Activated CD4-positive, CD25-positive, alpha-beta regulatory T cell (primary cell): ENCODE measurements around the gene PEAR1.

Source experiments
- DNase-seq, 4 experiments: peaks; one replicate each; lab custom pipeline; 2025; lab: John Stamatoyannopoulos, UW

PEAR1 gene

DNA sequence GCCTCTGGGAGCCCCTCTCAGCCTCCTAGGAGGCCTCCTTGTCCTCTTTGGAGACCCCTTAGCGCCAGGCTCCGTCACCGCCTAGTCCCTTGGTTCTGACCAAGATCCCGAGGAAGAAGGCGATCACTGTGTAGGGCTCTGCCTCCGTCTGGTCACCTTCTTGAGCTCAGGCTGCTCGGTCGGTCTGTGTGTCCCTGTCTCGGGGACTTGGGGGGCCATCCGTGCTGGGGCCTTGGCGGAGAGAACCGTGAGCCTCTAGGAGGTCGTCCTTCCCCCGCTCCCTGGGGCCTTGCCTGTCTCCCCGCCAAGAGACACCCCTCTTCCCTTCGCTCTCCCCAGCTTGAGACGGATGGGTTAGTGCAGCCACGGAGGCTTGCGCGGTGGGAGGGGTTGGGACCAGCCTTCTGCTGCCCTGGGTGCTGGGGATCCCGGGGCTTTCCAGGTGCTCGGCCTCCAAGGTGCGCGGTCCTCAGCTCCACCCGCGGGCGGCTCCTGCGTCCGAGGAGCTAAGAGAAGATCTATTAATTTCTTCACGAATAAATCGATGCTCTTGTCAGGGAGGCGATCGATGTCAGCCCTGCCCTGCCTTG, 33.9 kb upstream of the PEAR1 start:
- no peak for DNase-seq

GRCh38 chr1:156860113-156860627, 33.3 kb upstream of the PEAR1 start:
- DNase-seq: peak in 3 of 4 experiments; percentile 22 to 31 (median 24)

DNA sequence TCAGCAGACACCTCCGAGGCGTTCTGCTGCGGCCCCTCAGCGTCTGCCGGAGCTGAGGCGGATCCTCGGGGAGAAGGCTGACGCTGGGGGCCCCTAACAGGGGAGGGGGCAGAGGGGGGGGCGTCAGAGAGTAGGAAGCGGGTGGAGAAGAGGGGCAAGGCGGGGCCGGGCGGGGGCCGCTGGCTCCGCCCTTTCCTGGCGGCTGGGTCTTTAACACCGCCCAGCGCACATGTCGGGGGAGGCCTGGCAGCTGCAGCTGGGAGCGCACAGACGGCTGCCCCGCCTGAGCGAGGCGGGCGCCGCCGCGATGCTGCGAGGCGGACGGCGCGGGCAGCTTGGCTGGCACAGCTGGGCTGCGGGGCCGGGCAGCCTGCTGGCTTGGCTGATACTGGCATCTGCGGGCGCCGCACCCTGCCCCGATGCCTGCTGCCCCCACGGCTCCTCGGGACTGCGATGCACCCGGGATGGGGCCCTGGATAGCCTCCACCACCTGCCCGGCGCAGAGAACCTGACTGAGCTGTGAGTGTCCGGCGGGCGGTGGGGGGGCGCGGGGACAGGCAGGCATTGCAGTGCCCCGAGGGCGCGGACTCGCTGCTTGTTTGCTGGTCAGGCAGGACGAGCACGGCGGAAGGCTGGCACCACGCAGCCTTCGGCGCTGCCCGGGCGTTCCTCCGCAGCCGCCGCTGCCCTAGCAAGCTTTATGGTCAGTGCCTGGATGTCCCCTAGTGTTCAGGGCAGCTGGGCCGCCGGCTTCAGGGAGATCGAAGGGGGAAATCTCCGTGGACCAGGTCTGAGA, 32.7 kb upstream of the PEAR1 start, which contains the start of gene NTRK1:
NTRK1 (plus strand) TSS at position 238 of the 796 bp plus-strand sequence; CDS start at position 308, 70 bp downstream.
- peak in 3 of 4 experiments; percentile 13 to 28 (median 17) for DNase-seq

GRCh38 chr1:156862584-156862983, 30.9 kb upstream of the PEAR1 start:
- no peak for DNase-seq

DNA sequence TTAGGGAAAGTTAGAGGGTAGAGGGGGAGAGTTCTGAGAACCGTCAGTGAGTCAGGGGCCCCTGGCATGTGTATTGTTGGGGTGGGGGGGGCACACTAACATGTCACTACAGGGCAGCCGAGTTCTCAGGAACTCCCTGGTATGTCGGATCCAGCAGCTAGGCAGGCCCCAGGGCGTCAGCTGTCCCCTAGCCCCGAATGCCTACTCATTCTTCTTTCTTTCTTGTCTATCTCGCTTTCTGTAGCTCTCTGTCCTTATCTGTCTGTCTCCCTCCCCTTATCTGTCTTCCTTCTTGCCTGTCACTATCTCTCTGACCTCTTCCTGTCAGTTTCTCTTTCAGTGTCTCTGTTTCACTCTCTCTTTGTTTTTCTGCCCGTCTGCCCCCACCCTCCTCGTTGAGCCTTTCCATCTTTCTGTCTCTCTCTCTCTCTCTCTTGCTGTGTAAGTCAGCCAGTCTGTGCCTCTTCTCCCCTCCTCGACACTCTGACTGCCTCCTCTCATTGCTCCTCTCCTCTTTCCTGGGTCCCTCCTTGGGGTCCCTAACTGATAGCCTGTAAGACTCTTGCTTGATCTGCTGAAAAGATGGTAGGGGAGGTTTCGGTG, 30.4 kb upstream of the PEAR1 start:
- no peak for DNase-seq

GRCh38 chr1:156863631-156864030, 29.9 kb upstream of the PEAR1 start:
- no peak for DNase-seq

DNA sequence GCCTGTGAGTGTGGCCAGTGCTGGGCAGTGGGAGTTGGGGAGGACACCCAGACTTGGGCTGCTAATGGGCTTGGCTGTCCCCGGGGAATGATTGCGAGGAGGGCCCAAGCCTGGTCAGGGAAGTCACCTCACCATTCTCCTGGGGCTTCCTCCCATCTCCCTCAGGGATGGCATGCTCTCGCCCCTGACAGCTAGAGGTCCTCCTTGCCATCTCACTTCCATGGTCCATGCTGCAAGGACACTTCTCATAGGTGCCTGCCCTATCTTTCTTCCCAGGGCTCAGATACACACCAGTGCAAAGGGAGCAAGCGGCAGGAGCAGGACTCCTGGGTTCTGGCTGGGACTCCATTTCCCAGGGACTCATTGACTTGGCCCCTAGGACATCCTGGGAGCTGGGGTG, 28.7 kb upstream of the PEAR1 start:
- DNase-seq: no peak

DNA sequence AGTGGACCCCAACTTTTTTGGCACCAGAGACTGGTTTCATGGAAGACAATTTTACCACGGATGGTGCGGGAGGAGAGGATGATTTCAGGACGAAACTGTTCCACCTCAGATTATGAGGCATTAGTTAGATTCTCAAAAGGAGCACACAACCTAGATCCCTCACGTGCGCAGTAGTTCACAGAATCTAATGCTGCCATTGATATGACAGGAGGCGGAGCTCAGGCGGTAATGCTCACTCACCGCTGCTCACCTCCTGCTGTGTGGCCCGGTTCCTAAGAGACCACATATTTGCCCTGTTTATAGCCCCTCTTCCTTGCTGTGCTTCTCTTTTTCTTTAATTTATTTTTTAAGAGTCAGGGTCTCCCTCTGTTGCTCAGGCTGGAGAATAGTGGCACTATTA, 28.3 kb upstream of the PEAR1 start:
- DNase-seq: no peak

- no peak for DNase-seq
Measured at GRCh38 chr1:156865865-156866248, 27.7 kb upstream of the PEAR1 start.

DNA sequence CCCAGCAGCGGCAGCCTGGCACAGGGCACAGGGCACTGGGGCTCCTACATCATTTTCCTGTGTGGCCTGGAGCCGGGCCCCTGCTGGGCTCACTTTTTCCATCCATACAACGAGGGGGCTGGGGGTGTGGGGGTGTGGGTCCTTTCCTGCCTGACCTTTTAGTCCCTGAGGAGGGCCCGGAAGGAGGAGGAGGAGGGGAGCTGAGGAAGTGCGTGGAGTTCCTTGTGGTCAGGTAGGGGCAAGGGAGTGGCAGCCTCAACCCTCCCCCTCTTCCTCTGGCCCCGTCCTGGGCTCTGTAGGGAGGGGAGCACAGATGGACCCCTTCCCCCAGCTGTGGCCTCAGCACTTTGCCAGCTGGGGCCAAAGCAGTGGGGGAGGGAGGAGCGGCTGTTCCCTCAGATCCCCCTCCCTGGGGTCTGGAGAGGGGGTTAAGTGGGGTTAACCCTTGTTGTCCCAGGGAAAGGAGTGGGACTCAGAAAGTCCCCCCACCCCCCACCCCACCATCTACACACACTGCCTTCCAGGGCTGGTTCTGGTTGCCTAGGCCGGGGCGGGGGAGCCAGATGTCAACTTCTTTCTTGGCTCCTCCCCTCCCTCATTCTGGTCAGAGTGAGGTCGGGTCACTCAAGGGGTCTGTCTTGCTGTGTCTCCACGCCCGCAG, 27.1 kb upstream of the PEAR1 start:
- DNase-seq: no peak

- DNase-seq: no peak
Measured at GRCh38 chr1:156868341-156868740, 25.2 kb upstream of the PEAR1 start.

GRCh38 chr1:156869455-156869854, 24.1 kb upstream of the PEAR1 start:
- no peak for DNase-seq

GRCh38 chr1:156873659-156874058, 19.9 kb upstream of the PEAR1 start:
- DNase-seq: no peak

DNA sequence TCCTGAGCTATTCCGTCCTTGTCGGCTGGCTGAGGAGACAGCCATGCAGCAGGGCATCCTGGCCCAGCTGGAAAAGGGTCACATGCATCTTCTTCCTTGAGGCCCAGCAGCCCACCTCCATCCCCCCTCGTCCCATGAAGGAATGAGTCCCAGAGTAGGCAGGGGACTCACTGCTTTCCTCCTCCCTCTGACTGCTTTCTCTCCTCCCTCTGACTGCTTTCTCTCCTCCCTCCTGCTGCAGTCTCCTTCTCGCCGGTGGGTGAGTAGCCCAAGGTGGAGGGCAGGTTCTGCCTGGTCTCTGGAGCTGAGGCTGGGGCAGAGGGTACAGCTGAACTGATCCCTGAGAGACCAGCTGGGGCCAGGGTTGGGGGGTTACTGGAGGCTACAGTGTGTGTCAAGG, 19.4 kb upstream of the PEAR1 start:
- DNase-seq: no peak

DNA sequence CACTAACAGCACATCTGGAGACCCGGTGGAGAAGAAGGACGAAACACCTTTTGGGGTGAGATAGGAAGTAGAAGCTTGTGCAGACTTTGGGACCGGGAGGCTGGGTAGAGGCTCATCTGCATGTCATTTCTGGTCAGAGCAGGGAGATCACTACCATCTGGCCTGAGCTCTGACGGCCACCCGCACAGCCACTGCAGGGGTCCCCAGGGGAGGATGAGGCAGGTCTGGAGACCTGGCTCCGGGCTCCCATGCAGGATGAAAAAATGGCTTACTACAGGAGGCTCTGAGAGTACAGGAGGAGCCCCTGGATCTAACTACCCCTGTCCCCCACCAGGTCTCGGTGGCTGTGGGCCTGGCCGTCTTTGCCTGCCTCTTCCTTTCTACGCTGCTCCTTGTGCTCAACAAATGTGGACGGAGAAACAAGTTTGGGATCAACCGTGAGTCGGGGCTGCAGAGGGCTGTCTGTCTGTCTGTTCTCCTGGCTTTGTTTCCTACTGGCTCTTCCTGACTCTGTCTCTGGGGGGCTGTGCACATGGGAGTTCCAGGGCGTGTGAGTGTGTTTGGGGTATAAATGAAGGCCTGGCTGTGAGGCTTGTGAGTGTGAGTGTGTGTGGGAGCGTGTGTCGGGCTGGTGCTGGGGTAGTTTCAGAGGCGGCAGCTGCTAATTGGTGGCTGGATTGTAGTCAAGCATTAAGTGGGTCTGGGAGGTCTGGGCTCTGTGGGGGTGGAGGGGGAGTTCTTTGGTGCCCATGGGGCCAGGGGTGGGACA, 18.8 kb upstream of the PEAR1 start:
- no peak for DNase-seq

DNA sequence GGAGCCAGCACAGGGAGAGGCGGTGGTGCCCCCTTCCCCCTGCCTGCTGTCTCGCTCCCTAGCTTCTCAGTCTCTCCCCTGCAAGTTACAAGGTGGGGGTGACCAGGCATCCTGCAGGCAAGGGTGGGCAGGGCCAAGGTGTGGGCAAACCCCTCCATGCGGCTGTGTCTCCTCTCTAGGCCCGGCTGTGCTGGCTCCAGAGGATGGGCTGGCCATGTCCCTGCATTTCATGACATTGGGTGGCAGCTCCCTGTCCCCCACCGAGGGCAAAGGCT, 18.2 kb upstream of the PEAR1 start:
- DNase-seq: no peak

- DNase-seq: no peak
Measured at GRCh38 chr1:156876281-156876680, 17.2 kb upstream of the PEAR1 start.

DNA sequence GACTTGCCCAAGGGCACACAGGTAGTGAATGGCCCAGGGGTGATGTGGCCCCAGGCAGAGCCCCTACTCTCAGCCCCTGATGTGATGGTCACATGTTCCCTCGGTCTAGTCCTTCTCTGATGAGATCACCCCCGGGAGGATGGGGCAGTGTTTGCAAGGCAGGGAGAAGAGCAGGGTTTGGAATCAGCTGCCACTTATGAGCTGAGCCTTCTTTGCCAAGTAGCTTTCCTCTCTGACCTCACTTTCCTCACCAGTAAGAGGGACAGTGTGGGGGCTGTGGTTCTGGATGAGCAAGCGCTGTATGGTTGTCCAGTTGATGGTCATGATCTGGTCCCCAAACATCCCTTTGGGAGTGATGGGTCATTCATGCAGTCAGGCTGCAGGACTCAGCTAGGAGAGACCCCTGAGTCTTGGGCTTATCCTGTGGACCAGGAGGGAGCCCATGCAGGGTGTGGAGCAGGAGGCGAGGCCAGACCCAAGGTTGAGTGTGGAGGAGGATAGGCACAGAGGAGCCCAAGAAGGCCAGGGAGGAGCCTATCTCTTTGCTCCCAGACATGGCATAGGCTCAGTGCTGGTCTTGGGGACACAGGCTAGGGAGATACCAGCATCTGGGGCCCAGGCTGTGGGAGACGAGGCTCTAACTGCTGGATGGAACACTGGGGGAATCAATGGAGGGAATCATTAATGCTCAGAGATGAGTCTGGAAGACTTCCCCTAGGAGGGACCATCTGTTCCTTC, 15.9 kb upstream of the PEAR1 start:
- no peak for DNase-seq

GRCh38 chr1:156879876-156880275, 13.6 kb upstream of the PEAR1 start:
- DNase-seq: no peak

GRCh38 chr1:156880473-156880872, 13.0 kb upstream of the PEAR1 start:
- DNase-seq: no peak

DNA sequence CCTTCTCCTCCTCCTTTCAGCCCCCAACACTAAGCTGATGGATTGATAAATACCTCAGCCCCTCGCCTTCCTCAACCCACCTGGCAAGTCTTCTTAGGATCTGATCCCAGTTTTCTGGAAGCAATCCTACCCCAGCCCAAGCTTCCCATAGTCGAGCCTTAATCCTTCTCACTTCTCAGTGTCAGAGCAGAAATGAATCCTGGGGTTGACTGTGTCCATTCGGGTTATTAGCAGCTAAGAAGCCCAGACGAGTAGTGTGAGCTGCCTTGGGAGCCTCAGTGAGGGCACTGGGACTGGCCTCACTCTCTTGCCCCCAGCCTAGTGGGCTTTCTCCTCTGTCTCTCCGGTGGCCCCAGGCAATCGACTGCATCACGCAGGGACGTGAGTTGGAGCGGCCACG, 12.4 kb upstream of the PEAR1 start:
- DNase-seq: no peak
